WTC11 (cell line): ENCODE results near the gene NMBR.

Source experiments
- AR ChIP-seq: fragments of 250-450 bp; sonication (Bioruptor Pico); IDR thresholded peaks from 2 replicates; pipeline ENCODE4 v1.9.0; 2021; ENCODE audit warnings: mild to moderate bottlenecking
- CTCF ChIP-seq: fragments of 200-600 bp; IDR thresholded peaks from 2 replicates; pipeline ENCODE4 v1.8.0; 2022; ENCODE audit warnings: antibody characterized with exemption
- E2F1 ChIP-seq: sonication (generic); formaldehyde crosslinking; IDR thresholded peaks from 2 replicates; pipeline ENCODE4 v1.8.0; 2022; ENCODE audit warnings: mild to moderate bottlenecking, missing genetic modification reagents
- E2F5 ChIP-seq: sonication (generic); formaldehyde crosslinking; IDR thresholded peaks from 2 replicates; pipeline ENCODE4 v1.8.1; 2022; ENCODE audit warnings: mild to moderate bottlenecking, moderate library complexity, missing genetic modification reagents
- ETV6 ChIP-seq: sonication (generic); formaldehyde crosslinking; IDR thresholded peaks from 2 replicates; pipeline ENCODE4 v1.8.1; 2022; ENCODE audit warnings: mild to moderate bottlenecking, missing genetic modification reagents
- IRF1 ChIP-seq: sonication (generic); formaldehyde crosslinking; IDR thresholded peaks from 2 replicates; pipeline ENCODE4 v1.8.0; 2023; ENCODE audit warnings: missing genetic modification reagents
- NFYB ChIP-seq: sonication (generic); formaldehyde crosslinking; conservative IDR thresholded peaks from 2 replicates; pipeline ENCODE4 v1.8.0; 2022; ENCODE audit warnings: low read depth, missing genetic modification reagents
- NR2C2 ChIP-seq: sonication (generic); formaldehyde crosslinking; IDR thresholded peaks from 2 replicates; pipeline ENCODE4 v1.8.0; 2022; ENCODE audit warnings: mild to moderate bottlenecking, missing genetic modification reagents
- ZNF416 ChIP-seq: fragments of 250-450 bp; sonication (Bioruptor Pico); IDR thresholded peaks from 2 replicates; pipeline ENCODE4 v1.9.0; 2021; ENCODE audit warnings: mild to moderate bottlenecking, inconsistent platforms

GRCh38 chr6:142031035-142031434, 115.9 kb downstream of the NMBR start:
- TF ChIP-seq CTCF = no peak
- no peak for TF ChIP-seq ZNF416 (CRISPR knock-in tag)
- no peak for TF ChIP-seq IRF1 (CRISPR knock-in tag)
- TF ChIP-seq AR = no peak
- TF ChIP-seq NR2C2 (CRISPR knock-in tag) = no peak
- TF ChIP-seq ETV6 (CRISPR knock-in tag) = no peak
- TF ChIP-seq NFYB (CRISPR knock-in tag) = no peak
- TF ChIP-seq E2F5 (CRISPR knock-in tag) = no peak
- TF ChIP-seq E2F1 (CRISPR knock-in tag) = no peak
